Measurements from ENCODE around the gene HYI.

Gene HYI

DNA sequence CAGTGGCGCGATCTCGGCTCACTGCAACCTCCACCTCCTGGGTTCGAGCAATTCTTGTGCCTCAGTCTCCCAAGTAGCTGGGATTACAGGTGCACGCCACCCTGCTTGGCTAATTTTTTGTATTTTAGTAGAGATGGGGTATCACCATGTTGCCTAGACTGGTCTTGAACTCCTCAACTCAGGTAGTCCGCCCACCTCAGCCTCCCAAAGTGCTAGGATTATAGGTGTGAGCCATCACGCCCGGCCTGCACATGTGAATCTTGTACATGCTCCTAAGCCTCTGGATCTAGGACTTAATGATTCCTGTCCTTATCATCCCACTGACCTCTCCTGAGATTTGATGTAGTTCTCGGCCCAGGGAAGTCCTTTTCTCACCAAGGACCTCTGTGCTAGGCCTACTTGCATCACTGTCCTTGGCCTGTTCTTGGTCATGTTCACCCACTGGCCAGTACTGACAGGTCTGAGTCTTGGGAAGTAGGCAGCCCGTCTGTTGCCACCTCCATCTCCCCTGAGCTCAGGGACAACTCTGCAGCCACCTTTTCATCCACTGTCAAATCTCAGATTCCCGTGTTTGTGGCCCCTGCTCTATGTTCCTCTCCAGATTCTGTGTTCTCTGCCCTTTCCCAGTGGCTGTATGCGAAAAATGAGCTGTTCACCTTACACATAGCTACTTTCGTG is 9.4 kb downstream of the HYI start:
- no peak for DNase-seq

DNA sequence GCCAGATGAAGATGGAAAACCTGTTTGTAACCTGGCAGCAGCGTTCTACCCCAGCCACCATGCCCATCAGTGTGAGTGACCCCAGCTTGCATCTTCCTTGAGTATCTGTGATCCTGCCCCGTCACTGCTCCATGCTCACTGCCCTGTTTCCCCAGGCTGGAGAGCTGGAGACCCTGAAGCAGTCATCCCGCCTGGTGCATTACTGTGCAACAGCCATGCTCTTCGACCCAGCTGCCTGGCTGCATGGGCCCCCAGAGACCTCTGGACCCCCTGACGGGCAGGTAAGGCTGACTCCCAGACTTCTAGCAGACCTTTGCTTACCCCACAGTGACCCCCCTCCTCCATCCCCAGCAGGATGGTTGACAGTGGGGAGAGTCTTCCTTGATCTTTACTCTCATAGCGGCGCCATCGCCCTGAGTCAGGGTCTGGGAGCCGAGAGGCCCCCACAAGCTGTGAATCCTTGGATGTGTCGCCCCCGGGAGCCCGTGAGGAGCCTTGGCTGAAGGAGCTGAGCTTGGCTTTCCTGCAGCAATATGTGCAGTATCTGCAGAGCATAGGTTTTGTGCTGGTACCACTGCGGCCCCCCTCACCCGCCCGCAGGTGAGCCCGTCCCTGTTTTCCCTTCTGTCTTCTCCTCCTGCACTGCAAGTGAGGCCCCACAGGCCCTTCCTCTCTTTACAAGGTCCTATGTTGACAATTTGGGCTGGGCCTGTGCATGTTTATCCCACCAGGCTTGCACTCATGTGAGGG is 10.4 kb downstream of the HYI start:
- no peak for DNase-seq

DNA sequence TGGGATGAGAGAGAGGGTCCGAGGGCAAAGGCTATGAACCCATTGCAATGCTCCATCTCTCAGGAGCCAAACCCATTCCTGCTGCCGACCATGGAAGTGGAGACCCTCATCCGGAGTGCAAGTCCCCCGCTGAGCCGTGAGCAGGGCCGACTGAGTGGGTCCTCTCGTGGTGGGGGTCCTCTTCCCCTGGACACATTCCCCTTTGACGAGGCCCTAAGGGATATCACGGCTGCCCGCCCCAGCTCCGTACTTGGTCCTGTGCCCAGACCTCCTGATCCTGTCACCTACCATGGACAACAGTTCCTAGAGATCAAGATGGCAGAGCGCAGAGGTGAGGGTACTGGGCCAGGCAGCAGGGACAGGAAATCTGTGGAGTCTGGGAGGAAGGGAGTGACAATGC is 11.0 kb downstream of the HYI start:
- no peak for DNase-seq

DNA sequence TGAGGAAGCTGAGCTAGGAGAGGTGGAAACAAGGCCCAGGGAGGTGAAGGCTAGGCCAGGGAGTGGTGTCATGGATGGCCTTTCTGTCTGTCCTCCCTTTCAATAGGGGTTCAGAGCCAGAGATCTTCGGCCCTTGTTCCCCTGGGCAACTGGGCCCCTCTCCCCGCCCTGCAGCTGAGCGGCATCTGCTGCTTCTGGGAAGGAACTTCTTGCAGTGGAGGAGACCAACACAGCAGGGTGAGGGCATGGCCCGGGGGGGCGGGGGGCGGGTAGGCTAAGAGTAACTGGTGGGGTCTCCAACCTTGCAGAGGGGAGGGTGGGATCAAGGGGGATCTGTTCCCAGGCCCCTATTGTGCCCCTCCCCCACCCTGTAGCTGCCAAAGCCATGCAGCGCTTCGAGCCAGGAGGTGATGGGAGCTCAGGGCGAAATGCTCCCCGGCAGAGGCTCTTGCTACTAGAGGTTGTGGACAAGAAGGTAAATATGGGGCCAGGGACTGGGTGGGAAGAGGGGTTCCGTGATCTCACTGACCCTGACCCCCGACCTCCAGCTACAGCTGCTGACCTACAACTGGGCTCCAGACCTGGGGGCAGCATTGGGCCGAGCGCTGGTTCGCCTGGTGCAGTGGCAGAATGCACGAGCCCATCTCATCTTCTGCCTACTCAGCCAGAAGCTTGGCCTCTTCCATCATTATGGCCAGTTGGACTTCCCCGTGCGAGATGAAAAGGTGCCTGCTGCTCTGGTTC is 11.7 kb downstream of the HYI start:
- DNase-seq = no peak

DNA sequence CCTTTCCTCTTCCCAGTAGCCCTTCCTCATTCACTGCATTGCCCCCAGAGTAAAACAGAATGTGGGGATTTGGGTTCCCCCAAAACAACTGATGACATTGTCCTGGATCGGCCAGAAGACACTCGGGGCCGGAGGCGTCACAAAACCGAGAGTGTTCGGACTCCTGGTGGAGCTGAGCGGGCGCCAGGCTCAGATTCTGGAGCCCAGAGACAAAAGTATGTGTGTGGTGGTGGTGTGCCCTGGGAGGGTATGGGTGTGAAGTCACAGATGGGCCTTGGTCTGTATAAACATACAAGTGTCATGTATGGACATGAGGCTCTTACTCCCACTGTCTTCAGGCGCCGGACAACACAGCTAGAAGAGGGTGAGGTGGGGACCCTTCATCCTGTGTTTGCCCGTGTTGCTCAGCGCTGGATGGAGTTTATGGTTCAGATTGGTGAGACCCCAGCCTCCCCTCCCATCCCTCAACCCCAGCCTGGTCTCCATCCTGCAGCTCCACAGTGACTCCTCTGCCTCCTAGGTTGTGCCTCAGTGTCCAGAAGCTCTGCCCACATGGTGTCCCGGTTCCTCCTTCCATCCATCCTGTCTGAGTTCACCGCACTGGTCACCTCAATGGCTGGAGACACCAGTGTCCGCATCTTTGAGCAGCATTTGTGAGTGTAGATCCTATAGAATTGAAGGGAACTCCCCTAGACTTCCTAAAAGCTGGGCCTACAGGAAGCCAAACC is 12.4 kb downstream of the HYI start:
- DNase-seq = no peak

DNA sequence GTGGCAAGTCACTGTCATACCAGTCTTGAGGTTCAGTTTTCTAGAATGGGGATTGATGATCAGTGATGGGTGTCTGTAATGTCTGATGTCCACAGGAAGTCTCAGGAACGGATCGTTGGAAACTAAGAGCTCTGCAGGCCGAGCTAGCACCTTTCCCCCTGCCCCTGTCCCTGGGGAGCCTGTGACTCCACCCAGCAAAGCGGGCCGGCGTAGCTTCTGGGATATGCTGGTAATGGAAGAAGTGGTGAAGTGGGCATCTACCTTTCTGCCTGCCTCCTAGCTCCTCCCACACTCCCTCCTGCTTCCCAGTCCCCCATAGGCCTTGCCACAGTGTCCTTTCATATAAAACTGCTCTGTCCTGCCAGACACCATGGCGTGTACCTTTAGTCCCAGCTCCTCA is 13.4 kb downstream of the HYI start:
- DNase-seq = peak; percentile 95

DNA sequence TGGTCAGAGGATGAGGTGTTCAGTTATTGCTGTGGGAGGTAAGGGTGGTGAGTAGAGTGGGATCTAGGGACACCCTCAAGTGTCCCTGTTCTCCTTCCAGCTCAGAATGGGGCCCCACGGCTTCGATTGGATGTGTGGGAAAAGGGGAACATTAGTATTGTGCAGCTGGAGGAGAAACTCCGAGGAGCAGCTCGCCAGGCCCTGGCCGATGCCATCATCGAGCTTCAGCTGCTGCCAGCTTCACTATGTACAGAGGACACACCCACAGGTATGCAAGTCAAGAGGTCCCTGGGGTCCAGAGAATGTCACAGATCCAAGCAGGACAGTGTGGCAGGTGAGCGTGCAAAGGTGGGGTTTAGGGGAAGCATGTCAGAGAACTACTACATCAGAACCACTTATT is 13.9 kb downstream of the HYI start:
- no peak for DNase-seq

DNA sequence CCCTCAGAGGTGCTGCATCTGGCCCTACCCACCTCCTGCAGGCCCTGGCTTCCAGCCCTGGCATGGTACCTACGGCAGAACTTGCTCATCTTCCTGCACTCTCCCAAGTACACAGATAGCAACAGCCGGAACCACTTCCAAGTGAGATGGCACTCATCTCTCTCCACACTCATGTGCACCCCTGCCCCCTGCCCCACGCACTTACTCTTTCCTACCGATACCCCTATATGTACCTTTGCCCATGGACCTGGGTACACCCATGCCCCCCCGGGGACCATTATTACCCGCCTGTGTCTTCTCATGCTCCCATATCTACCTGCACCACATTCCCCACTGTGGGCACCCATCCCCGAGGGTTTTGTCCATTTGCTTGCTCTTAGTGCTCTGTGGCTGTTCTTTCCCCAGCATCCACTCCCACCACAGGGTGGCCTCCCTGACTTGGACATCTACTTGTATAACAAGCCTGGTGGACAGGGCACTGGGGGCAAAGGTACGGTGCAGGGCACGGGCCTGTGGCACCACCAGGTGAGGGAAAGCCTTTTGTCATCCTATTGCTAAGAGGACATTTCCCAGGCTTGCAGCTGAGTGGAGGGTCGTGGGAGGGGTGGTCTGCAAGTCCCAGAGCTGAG is 14.7 kb downstream of the HYI start:
- no peak for DNase-seq

DNA sequence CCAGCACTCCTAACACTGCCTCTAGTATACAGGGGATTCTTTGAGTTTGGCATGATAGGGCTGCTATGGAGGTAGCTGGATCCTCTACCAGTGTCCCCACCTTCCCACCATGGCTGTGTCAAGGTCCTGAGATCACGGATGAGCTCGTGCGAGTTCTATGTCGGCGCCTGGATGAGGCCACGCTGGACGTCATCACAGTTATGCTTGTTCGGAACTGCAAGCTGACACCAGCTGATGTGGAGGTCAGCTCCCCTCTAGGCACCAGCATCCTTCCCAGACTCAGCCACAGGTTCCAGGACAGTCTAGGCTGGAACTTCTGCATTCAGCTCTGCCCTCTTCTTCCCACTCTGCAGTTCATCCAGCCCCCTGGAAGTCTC is 15.2 kb downstream of the HYI start:
- no peak for DNase-seq

DNA sequence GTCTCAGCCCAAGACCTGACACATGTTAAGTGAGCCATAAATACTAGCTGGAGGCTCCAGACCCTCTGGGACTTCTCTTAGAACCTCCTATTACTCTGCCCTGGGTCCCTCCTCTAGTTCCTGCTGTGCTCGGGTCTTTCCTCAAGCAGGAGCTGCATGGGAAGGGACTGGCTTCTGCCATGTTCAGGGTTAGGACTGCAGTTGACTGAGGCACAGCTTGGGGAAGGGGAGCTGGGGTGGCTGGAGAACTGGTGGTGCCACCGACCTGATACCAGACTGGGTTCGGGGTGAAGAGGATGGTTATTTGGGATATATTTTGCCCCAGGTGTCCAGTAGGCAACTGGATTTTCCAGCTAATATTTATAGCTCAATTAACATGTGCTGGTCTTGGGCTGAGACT is 15.7 kb downstream of the HYI start:
- no peak for DNase-seq

DNA sequence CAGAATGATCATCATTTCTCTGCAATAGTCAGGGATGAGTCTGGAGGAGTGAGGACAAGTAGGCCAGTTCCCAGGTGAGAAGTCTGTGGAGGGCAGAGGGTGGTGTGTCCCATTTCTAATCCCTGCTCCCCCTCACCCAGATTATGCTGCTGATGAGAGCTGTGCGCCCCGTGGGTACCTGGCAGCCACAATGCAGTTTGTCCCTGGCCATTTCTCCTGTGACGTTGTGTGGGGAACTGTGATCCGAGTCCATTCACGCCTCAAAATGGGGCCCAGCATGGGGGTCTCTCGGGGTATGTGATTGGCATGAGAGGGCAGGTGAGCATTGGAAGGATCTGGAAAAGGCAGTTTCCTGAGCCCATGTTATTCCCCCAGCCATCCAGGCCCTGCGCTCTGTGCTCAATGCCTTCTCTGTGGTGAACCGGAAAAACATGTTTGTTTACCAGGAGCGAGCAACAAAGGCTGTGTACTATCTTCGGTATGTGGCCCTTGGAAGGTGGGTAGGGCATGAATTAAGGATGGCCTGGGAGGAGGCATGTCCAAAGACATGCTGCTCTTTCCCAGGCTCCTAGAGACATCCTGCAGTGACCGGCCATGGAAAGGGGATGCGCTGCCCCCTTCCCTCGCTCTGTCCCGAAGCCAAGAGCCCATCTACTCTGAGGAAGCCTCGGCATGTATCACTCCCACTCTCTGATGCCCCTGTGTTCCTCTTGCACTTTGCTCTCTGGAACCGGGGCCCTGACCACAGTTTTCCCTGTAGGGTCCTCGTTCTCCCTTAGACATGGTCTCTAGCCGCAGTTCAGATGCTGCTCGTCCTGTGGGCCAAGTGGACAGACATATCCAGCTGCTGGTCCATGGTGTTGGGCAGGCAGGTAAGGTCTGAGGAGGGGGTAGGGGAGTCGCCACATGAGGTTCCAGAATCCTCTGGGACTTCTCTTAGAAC is 16.4 kb downstream of the HYI start:
- DNase-seq = no peak

DNA sequence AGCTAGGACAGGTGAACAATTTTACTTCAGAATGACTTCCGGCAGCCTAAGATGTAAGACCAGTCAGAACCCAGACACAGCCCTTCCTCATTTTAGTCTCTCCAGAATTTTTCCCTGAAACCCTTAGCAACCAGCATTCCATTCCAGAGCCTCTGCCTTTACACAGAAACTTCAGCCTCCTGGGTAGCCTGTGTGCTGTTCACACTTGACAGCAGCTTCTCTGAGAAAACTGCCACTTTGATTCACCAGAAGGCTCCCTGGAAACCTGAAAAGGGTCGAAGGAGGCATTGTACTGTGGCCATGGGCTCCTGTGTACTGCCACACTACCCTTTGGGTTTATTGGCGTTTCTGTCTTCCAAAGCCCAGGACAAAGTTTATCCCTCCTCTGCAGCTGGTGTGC is 17.4 kb downstream of the HYI start:
- no peak for DNase-seq

DNA sequence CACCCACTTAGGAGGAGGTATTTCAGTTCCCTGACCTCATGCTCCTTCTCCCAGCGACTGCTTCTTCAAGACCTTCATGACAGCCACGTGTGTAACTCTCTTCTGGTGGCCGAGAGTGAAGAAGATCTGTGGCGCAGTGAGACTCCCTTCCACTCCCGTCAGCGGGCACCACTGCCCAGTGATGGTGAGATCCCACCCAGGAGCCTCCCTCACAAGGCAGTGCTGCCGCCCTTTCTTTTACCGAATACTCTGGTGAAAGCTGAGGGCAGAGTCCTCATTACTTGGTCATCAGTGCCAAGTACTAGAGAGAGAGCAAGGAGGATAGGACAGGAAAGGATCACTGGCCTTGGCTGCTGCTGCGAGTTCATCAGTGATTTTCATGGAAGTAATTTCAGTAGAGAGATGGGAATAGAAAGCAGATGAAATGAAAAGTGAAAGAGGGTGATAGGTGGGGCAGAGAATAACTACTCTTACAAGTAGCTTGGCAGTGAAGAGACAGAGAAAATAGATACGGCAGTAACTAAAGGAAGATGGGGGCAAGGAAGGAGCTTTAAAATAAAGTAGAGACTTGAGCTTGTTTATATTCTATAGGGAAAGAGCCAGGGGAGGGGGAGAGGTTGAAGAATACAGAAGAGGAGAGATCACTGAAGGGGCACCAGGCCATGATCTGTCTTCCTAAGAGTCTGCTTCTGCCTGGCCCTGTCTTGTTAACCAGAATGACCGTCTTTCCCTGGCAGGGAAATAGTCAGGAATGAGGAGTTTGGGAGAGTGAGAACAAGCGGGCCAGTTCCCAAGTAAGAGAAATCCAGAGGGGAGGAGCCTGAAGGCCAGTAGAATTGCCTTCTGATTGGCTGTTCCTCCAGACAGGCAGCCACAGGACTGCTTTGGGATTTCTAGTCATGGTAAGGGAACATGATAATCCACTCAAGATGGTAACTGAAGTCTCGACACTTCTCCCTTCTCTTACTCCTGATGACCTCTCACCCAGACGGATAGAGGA is 18.3 kb downstream of the HYI start:
- DNase-seq = no peak

DNA sequence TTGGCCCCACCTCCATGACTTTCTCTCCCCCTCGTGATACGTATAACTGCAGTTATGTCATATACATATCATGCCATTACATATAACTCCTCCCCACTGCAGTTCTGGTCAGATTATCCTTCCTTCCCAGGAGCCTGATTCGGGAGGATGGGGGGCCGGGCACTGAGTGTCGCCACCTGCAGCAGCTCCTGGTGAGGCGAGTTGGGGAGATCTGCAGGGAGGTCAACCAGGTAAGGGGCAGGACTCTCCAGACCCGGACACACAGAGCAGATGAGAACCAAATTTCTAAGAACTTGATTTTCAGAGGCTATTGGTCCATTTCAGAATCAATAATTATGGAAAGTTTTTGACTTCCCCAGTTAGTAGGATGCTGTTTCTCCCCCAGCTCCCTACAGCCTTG is 19.5 kb downstream of the HYI start:
- no peak for DNase-seq

DNA sequence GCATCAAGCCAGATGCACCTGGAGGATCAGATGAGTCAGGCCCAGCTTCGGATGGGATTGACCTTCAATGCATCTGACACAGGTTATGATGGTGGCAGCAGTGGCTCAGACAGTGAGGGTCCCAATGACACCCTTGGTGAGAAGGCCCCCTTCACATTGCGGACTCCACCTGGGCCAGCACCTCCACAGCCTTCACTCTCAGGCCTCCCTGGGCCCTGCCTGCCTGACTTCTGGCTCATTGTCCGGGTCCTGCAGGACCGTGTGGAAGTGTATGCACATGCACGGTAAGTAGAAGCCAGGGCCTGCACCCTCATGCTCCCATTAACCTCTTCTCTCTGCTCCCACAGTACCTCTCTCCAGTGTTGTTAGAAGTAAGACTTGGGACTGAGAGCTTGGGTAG is 20.8 kb downstream of the HYI start:
- DNase-seq = no peak

DNA sequence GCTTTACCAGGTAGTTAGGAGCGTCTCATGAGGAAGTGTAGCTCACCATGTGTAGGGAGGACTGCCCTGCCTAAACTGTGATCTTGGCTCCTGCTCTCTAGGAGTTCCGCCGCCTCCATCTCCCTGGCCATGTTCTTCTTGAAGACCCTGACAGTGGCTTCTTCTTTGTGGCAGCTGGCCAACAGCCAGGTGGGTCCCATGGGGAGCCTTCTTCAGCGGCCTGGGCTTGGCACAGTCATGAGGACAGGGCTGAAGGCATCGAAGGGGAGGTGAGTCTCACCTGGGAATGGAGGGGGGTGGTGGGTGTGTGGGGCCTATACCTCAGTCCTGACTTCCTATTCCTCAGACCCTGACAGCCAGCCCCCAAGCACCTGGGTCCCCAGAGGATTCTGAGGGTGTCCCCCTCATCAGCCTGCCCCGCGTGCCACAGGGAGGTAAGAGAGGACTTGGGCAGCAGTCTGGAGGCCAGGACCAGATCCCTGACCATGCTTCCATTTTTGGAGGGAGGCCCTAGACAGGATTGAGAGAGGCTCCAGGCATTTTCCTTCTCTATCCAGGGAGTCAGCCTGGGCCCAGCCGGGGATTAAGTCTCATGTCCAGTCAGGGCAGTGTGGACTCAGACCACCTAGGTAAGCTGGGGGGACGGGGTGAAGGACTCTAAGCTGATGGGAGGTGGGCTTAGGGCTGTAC is 21.4 kb downstream of the HYI start:
- no peak for DNase-seq

DNA sequence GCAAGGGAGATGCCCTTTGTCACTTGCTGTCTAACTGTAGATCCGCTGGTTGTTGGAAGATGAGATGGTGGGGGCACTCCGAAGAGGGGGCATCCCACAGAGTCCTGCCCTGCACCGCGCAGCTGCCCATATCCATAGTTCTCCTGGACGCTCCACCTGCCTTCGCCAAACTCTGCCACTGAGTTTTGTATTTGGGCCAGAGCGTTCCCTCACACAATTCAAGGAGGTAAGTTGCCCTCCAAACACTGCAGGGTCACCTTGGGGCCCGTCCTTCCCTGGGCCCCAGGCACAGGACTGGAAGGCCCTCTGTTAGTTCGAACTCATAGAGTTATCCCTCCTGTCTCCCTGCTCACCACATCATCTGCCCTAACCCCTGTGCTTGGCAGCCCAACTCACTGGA is 22.1 kb downstream of the HYI start:
- DNase-seq = no peak

DNA sequence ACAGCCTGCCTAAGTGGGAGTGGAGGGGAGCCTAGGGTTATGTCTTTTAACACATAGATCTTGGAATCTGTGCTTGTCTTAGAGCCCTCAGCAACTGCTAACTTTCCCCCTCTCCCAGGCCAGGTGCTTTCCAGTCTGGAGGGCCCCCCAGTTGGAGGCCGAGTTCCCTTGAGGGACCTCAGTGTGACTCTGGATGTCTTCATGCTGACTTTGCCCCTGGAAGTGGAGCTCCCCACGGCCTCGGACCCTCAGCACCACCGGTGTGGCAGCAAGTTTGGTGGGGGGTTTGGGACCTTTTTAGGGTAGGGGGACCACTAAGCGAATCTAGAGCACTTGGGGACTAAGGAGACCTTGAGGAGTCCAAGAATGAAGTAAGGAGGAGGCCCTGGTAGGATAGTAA is 22.9 kb downstream of the HYI start:
- no peak for DNase-seq

DNA sequence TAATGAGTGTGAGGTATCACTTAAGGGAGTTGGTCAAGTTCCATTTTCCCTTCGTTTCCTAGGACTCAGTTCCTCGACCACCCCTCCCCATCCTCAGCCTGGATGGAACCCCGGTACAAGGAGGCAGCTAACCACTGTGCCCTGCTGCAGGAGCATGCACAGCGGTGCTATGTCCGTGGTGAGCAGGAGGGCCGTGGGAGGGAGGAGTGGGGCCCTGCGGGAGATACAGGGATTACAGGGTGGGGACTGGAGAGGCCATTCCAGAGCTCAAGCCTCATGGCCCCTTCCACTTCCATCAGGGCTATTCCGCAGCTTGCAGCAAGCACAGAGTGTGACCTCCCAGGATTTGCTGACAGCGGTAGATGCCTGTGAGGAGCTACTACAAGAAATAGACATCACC is 25.8 kb downstream of the HYI start:
- no peak for DNase-seq

DNA sequence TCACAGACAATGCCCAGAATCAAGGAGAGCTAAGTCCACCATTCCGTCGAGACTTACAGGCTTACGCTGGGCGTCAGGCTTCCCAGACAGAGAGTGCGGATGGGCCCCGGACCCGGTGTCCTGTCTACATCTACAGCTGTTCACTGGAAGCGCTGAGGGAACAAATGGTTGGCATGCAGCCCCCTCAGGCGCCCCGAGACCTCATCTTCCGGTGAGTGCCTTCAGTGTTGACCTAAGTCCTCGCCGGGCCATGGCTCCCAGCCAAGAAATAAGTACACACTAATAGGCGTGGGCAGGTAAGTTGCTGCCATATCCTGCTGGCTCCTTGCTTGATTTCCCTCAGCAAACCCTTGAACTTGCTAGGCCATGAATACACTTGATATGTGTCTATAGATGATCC is 26.2 kb downstream of the HYI start:
- peak; percentile 45 for DNase-seq
